HepG2 (cell line): Measurements from ENCODE around the gene USP7. TPM values are rescaled to one million over a fixed set of nuclear protein-coding genes. Genes with fewer than 3 reads are reported as not detected.

Experiments used
- CC2D1A ChIP-seq: sonication (generic); formaldehyde crosslinking; IDR thresholded peaks from 2 replicates; pipeline ENCODE4 v1.8.1; 2023; ENCODE audit warnings: mild to moderate bottlenecking, missing genetic modification reagents
- FOXA1 ChIP-seq, 2 experiments: fragments of 450-650 bp in 1 of 2; sonication (generic) in 1 of 2; formaldehyde crosslinking in 1 of 2; IDR thresholded peaks; 2 replicates each; pipeline versions ENCODE4 v1.4.0 to v1.6.1; 2016 to 2020; ENCODE audit warnings: missing genetic modification reagents in 1 of 2
- FOXM1 ChIP-seq: sonication (generic); formaldehyde crosslinking; IDR thresholded peaks from 2 replicates; pipeline ENCODE4 v1.5.0; 2020; ENCODE audit warnings: missing genetic modification reagents
- HNRNPL ChIP-seq: fragments of 200-400 bp; formaldehyde crosslinking; IDR thresholded peaks from 2 replicates; pipeline ENCODE4 v1.6.1; 2017; ENCODE audit warnings: mild to moderate bottlenecking, low read depth, low read length
- ISX ChIP-seq: sonication (generic); formaldehyde crosslinking; conservative IDR thresholded peaks from 2 replicates; pipeline ENCODE4 v1.5.0; 2020; ENCODE audit warnings: missing genetic modification reagents
- KDM6A ChIP-seq: IDR thresholded peaks from 2 replicates; pipeline ENCODE4 v1.6.1; 2016; ENCODE audit warnings: low read depth
- NFE2L2 ChIP-seq: fragments of 150-350 bp; IDR thresholded peaks from 2 replicates; pipeline ENCODE4 v1.6.1; 2014; ENCODE audit warnings: low read length
- NFIB ChIP-seq: sonication (generic); formaldehyde crosslinking; IDR thresholded peaks from 2 replicates; pipeline ENCODE4 v1.9.0; 2021; ENCODE audit warnings: missing genetic modification reagents, mild to moderate bottlenecking, borderline replicate concordance
- SAP130 ChIP-seq: IDR thresholded peaks from 2 replicates; pipeline ENCODE4 v1.6.1; 2016; ENCODE audit warnings: low read depth
- ZBTB1 ChIP-seq: sonication (generic); formaldehyde crosslinking; IDR thresholded peaks from 2 replicates; pipeline ENCODE4 v1.4.0; 2020; ENCODE audit warnings: missing genetic modification reagents, borderline replicate concordance
- ZNF17 ChIP-seq: sonication (generic); formaldehyde crosslinking; IDR thresholded peaks from 2 replicates; pipeline ENCODE4 v1.5.0; 2020; ENCODE audit warnings: mild to moderate bottlenecking, missing genetic modification reagents
- ZNF510 ChIP-seq: sonication (generic); formaldehyde crosslinking; IDR thresholded peaks from 2 replicates; pipeline ENCODE4 v1.4.0; 2020; ENCODE audit warnings: low read depth, mild to moderate bottlenecking, missing genetic modification reagents
- polyA plus RNA-seq, 8 experiments: library from polyadenylated mRNA; depleted of rRNA in 3 of 8; stranded (reverse) in 7 of 8; unstranded in 1 of 8; fragments of >200 nt; fragmentation: Illumina TruSeq in 4 of 8; extraction: Trizol in 4 of 8; gene quantifications; 2 replicates each; pipeline versions ENCODE4 v1.2.1 to v1.2.3, GENCODE V29; 2011 to 2016; ENCODE audit warnings: low read depth in 4 of 8, missing spikeins in 1 of 8, mixed read lengths in 1 of 8; ENCODE audit not compliant: insufficient read depth in 1 of 8
- total RNA-seq, 5 experiments: library from RNA; depleted of rRNA; stranded (reverse); fragments of >200 nt; fragmentation: Illumina TruSeq; extraction: Trizol; gene quantifications; 2 replicates each; pipeline ENCODE4 v1.2.3, GENCODE V29; 2016; ENCODE audit warnings: low read depth in 1 of 5
- TF ChIP-seq, protein P1 (sequence below): IDR thresholded peaks from 2 replicates; pipeline ENCODE4 v1.6.1; 2016; ENCODE audit warnings: missing biosample characterization, missing genetic modification reagents, low read depth
- TF ChIP-seq, protein P2 (sequence below): conservative IDR thresholded peaks from 2 replicates; pipeline ENCODE4 v1.6.1; 2018; ENCODE audit warnings: missing genetic modification reagents
- TF ChIP-seq, protein P3 (sequence below): sonication (generic); formaldehyde crosslinking; IDR thresholded peaks from 2 replicates; pipeline ENCODE4 v1.9.0; 2022; ENCODE audit warnings: missing genetic modification reagents, mild to moderate bottlenecking, borderline replicate concordance
- TF ChIP-seq, protein P4 (sequence below): sonication (generic); formaldehyde crosslinking; IDR thresholded peaks from 2 replicates; pipeline ENCODE4 v1.4.0; 2020; ENCODE audit warnings: missing genetic modification reagents
- TF ChIP-seq, protein P5 (sequence below): sonication (generic); formaldehyde crosslinking; IDR thresholded peaks from 2 replicates; pipeline ENCODE4 v1.5.0; 2020; ENCODE audit warnings: mild to moderate bottlenecking, missing genetic modification reagents
- TF ChIP-seq, protein P6 (sequence below): sonication (generic); formaldehyde crosslinking; IDR thresholded peaks from 2 replicates; pipeline ENCODE4 v1.4.0; 2020; ENCODE audit warnings: missing genetic modification reagents

USP7 gene
- total and polyA plus RNA-seq, 2 of the 13 experiments (the other 11 are each of a cell fraction or from before 2014, with no cell fraction given): 52.5 to 173 TPM

DNA sequence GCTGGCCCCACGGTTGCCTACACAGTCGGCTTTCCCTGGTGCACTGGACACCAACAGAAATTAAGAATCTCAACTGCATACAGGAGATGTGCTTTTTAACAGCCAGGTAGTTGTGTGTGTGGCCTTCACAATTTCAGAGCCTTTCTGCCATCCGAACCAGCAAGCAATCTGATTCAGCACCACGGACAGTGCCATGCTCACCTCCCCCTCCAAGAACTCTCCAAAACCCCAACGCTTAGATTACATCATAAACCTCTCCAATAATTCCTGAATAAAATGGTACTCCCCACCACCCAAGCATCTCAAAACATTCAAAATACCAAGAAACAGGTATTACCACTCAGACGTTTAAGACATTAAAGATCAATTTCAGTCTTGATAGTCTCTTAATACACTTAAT lies 31.8 kb downstream of the USP7 start (continued):
- no peak for TF ChIP-seq FOXA1 (IDR thresholded peaks at IDR 0.05)
- TF ChIP-seq FOXA1 (CRISPR knock-in tag; IDR thresholded peaks at IDR 0.05): no peak
- TF ChIP-seq, protein P1, sequence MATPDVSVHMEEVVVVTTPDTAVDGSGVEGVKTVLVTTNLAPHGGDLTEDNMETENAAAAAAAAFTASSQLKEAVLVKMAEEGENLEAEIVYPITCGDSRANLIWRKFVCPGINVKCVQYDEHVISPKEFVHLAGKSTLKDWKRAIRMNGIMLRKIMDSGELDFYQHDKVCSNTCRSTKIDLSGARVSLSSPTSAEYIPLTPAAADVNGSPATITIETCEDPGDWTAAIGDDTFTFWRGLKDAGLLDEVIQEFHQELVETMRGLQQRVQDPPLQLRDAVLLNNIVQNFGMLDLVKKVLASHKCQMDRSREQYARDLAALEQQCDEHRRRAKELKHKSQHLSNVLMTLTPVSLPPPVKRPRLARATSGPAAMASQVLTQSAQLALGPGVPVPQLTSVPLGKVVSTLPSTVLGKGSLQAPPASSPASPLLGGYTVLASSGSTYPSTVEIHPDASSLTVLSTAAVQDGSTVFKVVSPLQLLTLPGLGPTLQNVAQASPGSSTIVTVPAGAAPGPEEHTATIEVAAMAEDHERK (CRISPR knock-in tag): no peak
- TF ChIP-seq ZNF510 (CRISPR knock-in tag): no peak
- TF ChIP-seq, protein P2, sequence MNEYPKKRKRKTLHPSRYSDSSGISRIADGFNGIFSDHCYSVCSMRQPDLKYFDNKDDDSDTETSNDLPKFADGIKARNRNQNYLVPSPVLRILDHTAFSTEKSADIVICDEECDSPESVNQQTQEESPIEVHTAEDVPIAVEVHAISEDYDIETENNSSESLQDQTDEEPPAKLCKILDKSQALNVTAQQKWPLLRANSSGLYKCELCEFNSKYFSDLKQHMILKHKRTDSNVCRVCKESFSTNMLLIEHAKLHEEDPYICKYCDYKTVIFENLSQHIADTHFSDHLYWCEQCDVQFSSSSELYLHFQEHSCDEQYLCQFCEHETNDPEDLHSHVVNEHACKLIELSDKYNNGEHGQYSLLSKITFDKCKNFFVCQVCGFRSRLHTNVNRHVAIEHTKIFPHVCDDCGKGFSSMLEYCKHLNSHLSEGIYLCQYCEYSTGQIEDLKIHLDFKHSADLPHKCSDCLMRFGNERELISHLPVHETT (CRISPR knock-in tag): no peak
- TF ChIP-seq, protein P3, sequence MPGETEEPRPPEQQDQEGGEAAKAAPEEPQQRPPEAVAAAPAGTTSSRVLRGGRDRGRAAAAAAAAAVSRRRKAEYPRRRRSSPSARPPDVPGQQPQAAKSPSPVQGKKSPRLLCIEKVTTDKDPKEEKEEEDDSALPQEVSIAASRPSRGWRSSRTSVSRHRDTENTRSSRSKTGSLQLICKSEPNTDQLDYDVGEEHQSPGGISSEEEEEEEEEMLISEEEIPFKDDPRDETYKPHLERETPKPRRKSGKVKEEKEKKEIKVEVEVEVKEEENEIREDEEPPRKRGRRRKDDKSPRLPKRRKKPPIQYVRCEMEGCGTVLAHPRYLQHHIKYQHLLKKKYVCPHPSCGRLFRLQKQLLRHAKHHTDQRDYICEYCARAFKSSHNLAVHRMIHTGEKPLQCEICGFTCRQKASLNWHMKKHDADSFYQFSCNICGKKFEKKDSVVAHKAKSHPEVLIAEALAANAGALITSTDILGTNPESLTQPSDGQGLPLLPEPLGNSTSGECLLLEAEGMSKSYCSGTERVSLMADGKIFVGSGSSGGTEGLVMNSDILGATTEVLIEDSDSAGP (CRISPR knock-in tag): no peak
- TF ChIP-seq ZBTB1 (CRISPR knock-in tag): no peak
- TF ChIP-seq CC2D1A (CRISPR knock-in tag): 0 out of 2 replicates have a peak, but pooled peaks have one; percentile 64
- no peak for TF ChIP-seq HNRNPL
- TF ChIP-seq, protein P4, sequence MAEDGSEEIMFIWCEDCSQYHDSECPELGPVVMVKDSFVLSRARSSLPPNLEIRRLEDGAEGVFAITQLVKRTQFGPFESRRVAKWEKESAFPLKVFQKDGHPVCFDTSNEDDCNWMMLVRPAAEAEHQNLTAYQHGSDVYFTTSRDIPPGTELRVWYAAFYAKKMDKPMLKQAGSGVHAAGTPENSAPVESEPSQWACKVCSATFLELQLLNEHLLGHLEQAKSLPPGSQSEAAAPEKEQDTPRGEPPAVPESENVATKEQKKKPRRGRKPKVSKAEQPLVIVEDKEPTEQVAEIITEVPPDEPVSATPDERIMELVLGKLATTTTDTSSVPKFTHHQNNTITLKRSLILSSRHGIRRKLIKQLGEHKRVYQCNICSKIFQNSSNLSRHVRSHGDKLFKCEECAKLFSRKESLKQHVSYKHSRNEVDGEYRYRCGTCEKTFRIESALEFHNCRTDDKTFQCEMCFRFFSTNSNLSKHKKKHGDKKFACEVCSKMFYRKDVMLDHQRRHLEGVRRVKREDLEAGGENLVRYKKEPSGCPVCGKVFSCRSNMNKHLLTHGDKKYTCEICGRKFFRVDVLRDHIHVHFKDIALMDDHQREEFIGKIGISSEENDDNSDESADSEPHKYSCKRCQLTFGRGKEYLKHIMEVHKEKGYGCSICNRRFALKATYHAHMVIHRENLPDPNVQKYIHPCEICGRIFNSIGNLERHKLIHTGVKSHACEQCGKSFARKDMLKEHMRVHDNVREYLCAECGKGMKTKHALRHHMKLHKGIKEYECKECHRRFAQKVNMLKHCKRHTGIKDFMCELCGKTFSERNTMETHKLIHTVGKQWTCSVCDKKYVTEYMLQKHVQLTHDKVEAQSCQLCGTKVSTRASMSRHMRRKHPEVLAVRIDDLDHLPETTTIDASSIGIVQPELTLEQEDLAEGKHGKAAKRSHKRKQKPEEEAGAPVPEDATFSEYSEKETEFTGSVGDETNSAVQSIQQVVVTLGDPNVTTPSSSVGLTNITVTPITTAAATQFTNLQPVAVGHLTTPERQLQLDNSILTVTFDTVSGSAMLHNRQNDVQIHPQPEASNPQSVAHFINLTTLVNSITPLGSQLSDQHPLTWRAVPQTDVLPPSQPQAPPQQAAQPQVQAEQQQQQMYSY (CRISPR knock-in tag): no peak
- TF ChIP-seq, protein P5, sequence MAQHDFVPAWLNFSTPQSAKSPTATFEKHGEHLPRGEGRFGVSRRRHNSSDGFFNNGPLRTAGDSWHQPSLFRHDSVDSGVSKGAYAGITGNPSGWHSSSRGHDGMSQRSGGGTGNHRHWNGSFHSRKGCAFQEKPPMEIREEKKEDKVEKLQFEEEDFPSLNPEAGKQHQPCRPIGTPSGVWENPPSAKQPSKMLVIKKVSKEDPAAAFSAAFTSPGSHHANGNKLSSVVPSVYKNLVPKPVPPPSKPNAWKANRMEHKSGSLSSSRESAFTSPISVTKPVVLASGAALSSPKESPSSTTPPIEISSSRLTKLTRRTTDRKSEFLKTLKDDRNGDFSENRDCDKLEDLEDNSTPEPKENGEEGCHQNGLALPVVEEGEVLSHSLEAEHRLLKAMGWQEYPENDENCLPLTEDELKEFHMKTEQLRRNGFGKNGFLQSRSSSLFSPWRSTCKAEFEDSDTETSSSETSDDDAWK: no peak
- TF ChIP-seq SAP130 (CRISPR knock-in tag): peak; percentile 78
- no peak; the same call in 1 of the 2 replicates for TF ChIP-seq ZNF17
- no peak for TF ChIP-seq NFE2L2
- TF ChIP-seq KDM6A (CRISPR knock-in tag): 0 out of 2 replicates have a peak, but pooled peaks have one; percentile 14
- TF ChIP-seq FOXM1: 0 out of 2 replicates have a peak, but pooled peaks have one; percentile 18
- TF ChIP-seq, protein P6, sequence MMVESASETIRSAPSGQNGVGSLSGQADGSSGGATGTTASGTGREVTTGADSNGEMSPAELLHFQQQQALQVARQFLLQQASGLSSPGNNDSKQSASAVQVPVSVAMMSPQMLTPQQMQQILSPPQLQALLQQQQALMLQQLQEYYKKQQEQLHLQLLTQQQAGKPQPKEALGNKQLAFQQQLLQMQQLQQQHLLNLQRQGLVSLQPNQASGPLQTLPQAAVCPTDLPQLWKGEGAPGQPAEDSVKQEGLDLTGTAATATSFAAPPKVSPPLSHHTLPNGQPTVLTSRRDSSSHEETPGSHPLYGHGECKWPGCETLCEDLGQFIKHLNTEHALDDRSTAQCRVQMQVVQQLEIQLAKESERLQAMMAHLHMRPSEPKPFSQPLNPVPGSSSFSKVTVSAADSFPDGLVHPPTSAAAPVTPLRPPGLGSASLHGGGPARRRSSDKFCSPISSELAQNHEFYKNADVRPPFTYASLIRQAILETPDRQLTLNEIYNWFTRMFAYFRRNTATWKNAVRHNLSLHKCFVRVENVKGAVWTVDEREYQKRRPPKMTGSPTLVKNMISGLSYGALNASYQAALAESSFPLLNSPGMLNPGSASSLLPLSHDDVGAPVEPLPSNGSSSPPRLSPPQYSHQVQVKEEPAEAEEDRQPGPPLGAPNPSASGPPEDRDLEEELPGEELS (CRISPR knock-in tag): 0 out of 2 replicates have a peak, but pooled peaks have one; percentile 36
- TF ChIP-seq ISX (CRISPR knock-in tag): 0 out of 2 replicates have a peak, but pooled peaks have one; percentile 62
- TF ChIP-seq NFIB: no peak
